HG02610 (cell line): ENCODE measurements around the gene SNTB2.
"Not testable (repeated sequence)": the region's sequence is repeated elsewhere in the genome, so short reads cannot be mapped to it uniquely, and the experiment has no call there.

Source experiments
- ATAC-seq: cut with Tn5 transposase; IDR thresholded peaks from one replicate; pipeline ENCODE4 v1.9.1; 2021; ENCODE audit warnings: mild to moderate bottlenecking, moderate library complexity; ENCODE audit not compliant: unreplicated experiment

Gene SNTB2

GRCh38 chr16:69225121-69225520 is 38.2 kb downstream of the SNTB2 start:
- no peak for ATAC-seq

- no peak for ATAC-seq
Measured at GRCh38 chr16:69233124-69233523, 46.2 kb downstream of the SNTB2 start.

- no peak for ATAC-seq
Measured at GRCh38 chr16:69234460-69234859, 47.5 kb downstream of the SNTB2 start.

DNA sequence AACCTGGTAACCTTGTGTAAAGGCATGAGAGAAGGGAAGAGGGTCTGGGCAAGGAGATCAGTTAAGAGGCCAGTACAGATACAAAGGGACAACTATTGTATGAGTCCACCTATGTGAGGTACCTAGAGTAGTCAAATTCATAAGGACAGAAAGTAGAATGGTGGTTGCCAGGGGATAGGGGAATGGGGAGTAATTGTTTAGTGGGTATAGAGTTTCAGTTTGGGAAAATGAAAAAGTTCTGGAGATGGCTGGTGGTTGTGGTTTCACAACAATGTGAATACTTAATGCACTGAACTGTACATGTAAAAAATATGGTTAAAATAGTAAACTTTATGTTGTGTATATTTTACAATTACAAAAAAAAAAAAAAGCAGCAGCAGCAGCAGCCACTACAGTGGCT is 49.4 kb downstream of the SNTB2 start:
- ATAC-seq: no peak

DNA sequence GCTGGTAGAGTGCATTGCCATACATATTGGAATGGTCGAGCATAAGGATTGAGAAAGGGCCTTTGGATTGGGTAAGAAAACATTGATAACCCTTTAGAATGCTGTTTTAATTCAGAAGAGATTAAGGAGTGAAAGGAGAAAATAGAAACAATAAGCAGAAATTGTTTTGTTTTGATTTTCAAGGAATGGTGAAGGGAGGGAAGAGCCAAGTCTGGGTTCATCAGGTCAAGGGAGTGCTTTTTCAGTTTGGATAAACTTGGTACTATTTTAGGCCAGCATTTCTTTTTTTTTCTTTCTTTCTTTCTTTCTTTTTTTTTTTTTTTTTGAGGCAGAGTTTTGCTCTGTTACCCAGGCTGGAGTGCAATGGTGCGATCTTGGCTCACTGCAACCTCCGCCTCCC is 50.3 kb downstream of the SNTB2 start:
- no peak for ATAC-seq

DNA sequence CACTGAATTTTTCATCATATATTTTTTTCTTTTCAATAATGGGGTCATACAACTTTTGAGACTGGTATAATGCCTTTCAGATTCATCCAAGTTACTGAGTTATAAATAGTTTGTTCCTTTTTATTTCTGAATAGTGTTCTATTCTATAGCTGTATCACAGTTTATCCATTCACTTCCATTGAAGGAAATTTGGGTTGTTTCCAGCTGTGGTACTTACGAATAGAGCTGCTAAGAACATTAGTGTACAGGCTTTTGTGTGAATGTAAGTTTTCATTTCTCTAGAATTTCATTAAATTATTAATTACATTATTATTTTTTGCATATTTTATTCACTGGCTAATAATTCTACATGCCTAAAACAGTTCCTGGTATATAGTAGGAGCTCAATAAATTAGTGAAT is 52.9 kb downstream of the SNTB2 start:
- no peak for ATAC-seq

DNA sequence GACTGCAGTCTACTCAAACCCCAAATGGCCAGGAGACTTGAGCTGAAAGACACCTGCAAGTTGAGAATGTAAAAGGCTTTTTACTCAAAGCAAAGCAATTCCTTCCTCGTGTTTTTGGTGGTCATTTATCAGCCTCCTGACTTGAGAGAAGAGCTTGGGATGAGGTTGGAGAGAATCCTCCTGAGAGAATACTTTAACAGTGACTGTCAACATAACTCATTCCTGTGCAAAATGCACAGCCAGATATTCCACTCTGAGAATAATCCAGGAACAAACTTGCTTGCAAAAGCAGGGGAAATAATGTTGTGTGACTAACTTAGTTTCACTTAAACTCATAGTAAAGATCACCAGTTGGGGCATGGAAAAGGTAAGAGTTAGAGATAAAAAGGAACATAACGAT is 53.4 kb downstream of the SNTB2 start:
- no peak for ATAC-seq

GRCh38 chr16:69241926-69242325 is 55.0 kb downstream of the SNTB2 start:
- no peak for ATAC-seq

- no peak for ATAC-seq
Measured at GRCh38 chr16:69243479-69243878, 56.5 kb downstream of the SNTB2 start.

GRCh38 chr16:69244336-69244735 is 57.4 kb downstream of the SNTB2 start:
- no peak for ATAC-seq

- ATAC-seq: no peak
Measured at GRCh38 chr16:69250081-69250480, 63.1 kb downstream of the SNTB2 start.

GRCh38 chr16:69253870-69254341 is 66.9 kb downstream of the SNTB2 start:
- ATAC-seq: no peak

- not testable (repeated sequence) for ATAC-seq
Measured at GRCh38 chr16:69259428-69259764, 72.4 kb downstream of the SNTB2 start.

- ATAC-seq: no peak
Measured at GRCh38 chr16:69260019-69260418, 73.1 kb downstream of the SNTB2 start.

- ATAC-seq: no peak
Measured at GRCh38 chr16:69260506-69260905, 73.5 kb downstream of the SNTB2 start.

- ATAC-seq: no peak
Measured at GRCh38 chr16:69266334-69267063, 79.5 kb downstream of the SNTB2 start.

DNA sequence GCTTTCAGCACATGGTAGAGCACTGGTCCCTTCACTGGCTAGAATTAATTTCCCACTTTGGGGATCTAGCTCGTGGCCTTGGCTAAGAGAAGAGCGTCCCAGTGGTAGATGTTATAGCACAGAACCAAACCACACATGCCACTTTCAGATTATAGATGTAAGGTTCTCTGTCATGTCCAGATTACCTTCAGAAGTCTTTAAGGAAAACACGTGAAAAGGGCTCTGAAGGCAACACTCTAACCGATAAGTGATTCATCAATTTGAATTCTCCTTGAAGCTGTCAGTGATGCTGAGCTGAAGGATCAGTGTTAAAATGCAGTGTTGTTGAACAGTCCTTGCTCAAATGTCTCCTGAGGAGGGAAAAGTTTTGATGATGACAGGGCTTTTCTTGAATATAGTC is 80.7 kb downstream of the SNTB2 start:
- ATAC-seq: no peak

DNA sequence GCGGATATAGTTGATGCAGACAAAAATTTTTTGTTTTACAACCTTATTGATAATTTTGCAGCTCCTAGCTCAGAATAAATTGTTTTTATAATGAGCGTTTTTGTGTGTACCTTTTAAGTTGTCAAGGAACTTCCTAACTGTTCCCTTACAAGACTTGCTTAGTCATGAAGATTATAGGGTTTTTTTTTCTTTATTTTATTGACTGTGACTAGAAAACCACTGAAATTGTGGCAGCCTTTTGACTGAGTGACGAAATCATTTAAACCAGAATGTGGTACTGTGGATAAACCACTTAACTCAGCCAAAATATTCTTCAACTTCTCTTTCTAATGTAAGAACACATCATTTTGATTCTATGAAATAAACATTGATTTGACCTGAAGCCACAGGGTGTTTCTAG is 83.4 kb downstream of the SNTB2 start:
- no peak for ATAC-seq

GRCh38 chr16:69270831-69271230 is 83.9 kb downstream of the SNTB2 start:
- ATAC-seq: no peak

- ATAC-seq: no peak
Measured at GRCh38 chr16:69273009-69273408, 86.0 kb downstream of the SNTB2 start.

- ATAC-seq: no peak
Measured at GRCh38 chr16:69274699-69275235, 87.8 kb downstream of the SNTB2 start.

GRCh38 chr16:69276148-69277115 is 89.5 kb downstream of the SNTB2 start:
- no peak for ATAC-seq
